Caki2 (cell line): ENCODE data around the gene SKAP1. TPM values are rescaled to one million over a fixed set of nuclear protein-coding genes. Genes with fewer than 3 reads are reported as not detected.
A peak's percentile ranks its signal among the peaks of the same experiment; 100 is the strongest.
"Not testable (repeated sequence)": the region's sequence is repeated elsewhere in the genome, so short reads cannot be mapped to it uniquely, and the experiment has no call there.

Experiments used
- DNase-seq: peaks from one replicate; pipeline ENCODE4 v3.0.0-alpha.2; 2015; ENCODE audit warnings: low read depth
- in situ Hi-C: cut with HindIII; loops from 2 replicates; pipeline ENCODE4 v1.10.0; 2016; ENCODE audit warnings: low sequenced_read_pairs, low pct_unique_long_range_greater_than_20kb, mixed read lengths
- total RNA-seq: library from RNA; depleted of rRNA; stranded (reverse); fragments of >200 nt; shearing (Covaris generic); gene quantifications from 2 replicates; pipeline ENCODE4 v1.2.3, GENCODE V29; 2014; ENCODE audit warnings: low replicate concordance

The SKAP1 gene
- total RNA-seq, 1 experiment from 2014 or later = 0.88 TPM

DNA sequence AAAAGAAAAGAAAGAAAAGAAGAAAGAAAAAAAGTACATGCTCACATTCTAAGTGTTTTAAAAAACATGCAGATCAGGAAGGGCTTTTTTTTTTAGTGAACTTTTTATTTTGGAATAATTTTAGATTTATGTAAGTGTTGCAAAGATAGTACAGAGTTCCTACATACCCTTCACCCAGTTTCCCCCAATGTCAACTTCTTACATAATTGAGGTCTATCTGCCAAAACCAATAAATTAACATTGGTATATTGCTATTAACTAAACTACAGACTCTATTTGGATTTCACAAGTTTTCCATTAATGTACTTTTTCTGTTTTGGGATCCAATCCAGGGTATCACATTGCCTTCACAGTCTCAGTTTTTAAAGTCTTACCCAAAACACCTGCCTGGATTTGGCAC is 81.7 kb downstream of the SKAP1 start:
- in situ Hi-C loops = no loop called here
- DNase-seq = no peak

- no peak for DNase-seq
- in situ Hi-C loops = no loop called here
These were observed 82.8 kb downstream of the SKAP1 start for GRCh38 chr17:48347177-48347576.

DNA sequence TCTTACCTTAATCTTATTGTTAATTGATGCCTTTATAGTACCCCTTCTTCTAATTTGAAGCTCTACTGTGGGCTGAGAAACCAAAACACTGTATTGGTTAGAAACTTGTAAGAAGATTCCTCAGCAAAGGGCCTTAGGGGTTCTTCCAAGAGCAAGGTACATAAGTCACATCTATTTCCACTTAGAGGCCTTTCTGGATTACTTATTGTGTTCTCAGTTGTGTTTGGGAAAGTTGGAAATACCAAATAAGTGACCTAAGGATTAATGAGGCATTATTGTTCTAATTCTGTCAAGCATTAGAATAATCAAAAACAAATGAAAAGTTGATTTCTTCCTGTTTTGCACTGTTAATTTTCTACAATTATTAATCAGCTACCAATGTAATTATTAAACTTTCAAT is 85.8 kb downstream of the SKAP1 start:
- in situ Hi-C loops = no loop called here
- DNase-seq = no peak

- in situ Hi-C loops = no loop called here
- DNase-seq = no peak
These were observed 89.1 kb downstream of the SKAP1 start for GRCh38 chr17:48340916-48341315.

- in situ Hi-C loops = no loop called here
These were observed 91.3 kb downstream of the SKAP1 start for GRCh38 chr17:48338720-48339119.

DNA sequence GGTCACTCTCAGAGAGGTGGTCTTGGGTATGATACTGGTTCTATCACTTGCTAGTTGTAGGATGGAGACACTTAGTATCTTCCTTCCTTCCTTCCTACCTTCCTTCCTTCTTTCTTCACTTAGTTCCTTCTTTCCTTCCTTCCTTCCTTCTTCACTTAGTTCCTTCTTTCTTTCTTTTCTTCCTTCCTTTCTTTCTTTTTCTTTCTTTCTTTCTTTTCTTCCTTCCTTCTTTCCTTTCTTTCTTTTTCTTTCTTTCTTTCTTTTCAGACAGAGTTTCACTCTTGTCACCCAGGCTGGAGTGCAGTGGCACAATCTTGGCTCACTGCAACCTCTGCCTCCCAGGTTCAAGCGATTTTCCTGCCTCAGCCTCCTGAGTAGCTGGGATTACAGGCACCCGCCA is 92.1 kb downstream of the SKAP1 start:
- not testable (repeated sequence) for DNase-seq

More at GRCh38 chr17:48338720-48339119, 91.3 kb downstream of the SKAP1 start:
- no peak for DNase-seq

GRCh38 chr17:48336986-48337385 is 93.0 kb downstream of the SKAP1 start:
- no peak for DNase-seq
- in situ Hi-C loops = no loop called here

More for the DNA sequence above, 92.1 kb downstream of the SKAP1 start:
- in situ Hi-C loops = not testable (repeated sequence)

DNA sequence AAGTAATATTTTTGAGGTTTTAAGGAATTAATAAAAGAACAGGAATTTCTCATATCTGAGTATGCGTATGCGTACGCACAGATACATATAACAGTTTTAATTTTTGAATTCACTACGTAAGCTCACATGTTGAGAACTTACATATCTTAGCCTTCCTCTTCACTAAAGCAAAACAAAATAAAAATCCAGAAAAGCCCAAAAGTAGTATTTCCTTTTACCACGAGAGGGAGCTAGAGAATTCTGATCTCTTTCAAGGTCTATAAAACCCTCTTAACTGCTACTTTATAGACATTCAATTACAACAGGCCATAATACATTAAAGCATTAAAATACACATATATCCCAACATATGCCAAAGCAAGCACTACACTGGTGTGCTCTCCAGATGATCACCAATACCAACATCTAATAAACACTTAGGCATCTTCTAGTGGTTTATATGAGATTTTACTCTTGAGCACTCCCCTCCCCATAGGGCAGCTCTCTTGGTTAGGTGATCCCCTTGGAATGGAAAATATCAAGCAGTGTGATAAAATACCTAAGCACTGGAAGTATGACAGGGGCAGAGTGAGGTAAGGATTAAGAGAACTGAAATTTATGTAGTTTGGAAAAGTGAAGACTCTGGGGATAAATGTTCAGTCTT is 94.0 kb downstream of the SKAP1 start:
- DNase-seq = peak; percentile 76
- in situ Hi-C loops = no loop called here

- in situ Hi-C loops = no loop called here
- DNase-seq = no peak
These were observed 94.7 kb downstream of the SKAP1 start for GRCh38 chr17:48335146-48335784.

GRCh38 chr17:48333034-48333530 is 96.9 kb downstream of the SKAP1 start:
- in situ Hi-C loops = no loop called here

GRCh38 chr17:48330887-48331286 is 99.1 kb downstream of the SKAP1 start:
- DNase-seq = no peak
- in situ Hi-C loops = no loop called here

More at GRCh38 chr17:48333034-48333530, 96.9 kb downstream of the SKAP1 start:
- DNase-seq = no peak

- in situ Hi-C loops = no loop called here
- DNase-seq = no peak
These were observed 99.6 kb downstream of the SKAP1 start for GRCh38 chr17:48330421-48330820.

- no peak for DNase-seq
- in situ Hi-C loops = no loop called here
These were observed 101.6 kb downstream of the SKAP1 start for GRCh38 chr17:48328457-48328856.

DNA sequence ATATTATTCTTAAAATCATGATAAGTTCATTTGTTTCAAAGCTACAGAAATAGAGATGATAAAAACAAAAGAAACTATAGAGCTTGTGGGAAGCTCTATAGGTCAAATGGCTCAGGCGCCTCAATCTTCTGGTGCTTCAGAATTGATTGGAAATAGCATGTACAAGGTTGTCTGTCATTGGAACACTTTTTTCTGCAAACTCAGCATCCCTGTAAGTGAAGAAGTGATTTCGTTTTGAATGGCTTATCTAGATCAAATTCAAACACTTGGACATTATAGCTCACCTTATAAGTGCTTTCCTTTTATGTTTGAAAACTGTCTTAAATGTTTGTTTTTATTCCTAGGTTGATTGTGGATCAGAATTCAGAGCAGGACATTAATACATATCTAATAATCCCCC is 103.7 kb downstream of the SKAP1 start:
- DNase-seq = no peak
- in situ Hi-C loops = no loop called here

DNA sequence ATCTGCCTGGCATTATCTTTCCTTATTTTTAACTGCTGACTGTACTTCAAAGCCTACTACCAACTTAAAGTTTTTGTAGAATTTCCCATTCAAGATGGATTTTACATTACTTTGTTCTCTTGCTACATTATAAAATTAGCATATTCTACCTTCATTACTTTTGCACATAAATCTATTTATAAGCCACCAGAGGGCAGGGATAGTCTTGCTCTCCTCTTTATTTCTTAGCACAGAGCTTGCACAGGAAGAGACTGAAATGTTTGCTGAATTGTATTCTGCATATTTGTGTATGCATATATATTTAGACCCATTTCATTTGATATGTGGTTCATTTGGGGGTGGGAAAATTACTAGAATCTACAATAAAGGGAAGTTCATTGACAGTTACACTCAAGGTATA is 108.0 kb downstream of the SKAP1 start:
- DNase-seq = no peak
- in situ Hi-C loops = no loop called here

DNA sequence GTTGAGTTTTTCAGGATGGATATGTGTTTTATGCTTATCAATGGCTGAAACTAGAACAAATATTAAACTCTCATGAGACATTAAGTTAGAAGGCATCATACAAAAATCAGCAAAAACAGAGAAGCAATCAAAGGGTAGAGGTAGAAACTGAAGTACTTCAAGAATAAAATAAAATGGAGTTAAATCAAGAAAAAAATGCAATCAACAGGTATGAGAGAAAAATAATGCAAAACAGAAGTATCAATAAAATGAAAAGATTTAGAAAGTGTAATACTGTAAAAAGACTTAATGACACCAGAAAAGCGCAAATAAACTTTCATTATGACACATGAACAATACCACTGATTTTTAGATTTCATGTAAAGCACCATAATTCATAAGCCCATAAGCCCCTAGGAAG is 112.3 kb downstream of the SKAP1 start:
- in situ Hi-C loops = no loop called here
- DNase-seq = no peak

GRCh38 chr17:48314716-48315115 is 115.3 kb downstream of the SKAP1 start:
- in situ Hi-C loops = no loop called here

DNA sequence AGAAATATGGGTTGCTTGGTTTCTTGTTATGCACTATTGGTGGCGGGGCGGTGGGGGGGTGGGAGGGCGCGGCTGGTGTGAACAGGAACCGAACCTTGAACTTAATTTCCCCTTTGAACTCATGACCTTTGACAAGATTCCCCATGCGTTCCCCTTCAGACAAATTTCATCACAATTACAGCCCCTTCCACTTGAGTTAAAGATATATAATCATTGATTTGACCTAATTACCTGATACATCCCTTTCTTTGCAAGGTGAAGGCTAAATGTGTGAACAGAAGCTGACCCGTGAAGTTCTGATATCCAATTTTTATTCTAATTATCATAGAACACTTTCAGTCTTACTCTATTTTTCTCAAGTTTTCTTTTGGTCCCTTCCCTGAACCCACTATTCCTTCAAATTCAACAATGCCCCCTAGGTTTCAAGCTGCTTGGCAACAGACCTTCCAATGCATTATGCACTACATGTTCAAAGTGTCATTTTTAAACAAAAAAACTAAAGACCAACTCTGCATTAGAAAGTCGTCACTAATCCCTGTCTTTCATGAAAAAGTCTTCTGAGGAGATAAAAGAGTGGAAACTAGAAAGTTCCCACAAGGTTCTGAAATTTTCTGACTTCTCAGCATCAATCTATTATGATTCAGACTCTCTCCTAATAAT is 116.8 kb downstream of the SKAP1 start:
- in situ Hi-C loops = no loop called here
- DNase-seq = no peak

More at GRCh38 chr17:48314716-48315115, 115.3 kb downstream of the SKAP1 start:
- no peak for DNase-seq

DNA sequence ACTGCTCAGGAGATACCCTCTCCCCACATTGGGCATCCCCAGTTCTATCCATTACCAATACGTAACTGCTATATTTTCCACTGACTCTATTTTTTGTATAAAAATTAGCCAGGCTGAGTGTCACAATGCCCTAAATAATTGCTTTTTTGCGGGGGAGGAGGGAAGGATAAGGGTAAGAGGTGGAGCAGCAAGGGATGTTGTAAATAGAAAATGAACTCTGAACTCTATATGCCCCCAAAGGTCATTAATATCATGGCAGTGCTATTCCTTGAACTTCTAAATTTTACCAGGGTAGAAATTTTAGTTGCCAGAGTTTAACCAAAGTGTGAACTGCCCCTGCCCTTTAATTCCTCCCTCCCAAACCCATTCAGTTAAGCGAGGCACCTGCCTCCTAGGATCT is 118.7 kb downstream of the SKAP1 start:
- in situ Hi-C loops = no loop called here
- DNase-seq = no peak
